ENCODE results near the gene SESN3. TPM values are rescaled to one million over a fixed set of nuclear protein-coding genes. Genes with fewer than 3 reads are reported as not detected.

SESN3 gene
- total and polyA plus RNA-seq, 11 donors = 1.0 to 26.5 (median 5.6) TPM

DNA sequence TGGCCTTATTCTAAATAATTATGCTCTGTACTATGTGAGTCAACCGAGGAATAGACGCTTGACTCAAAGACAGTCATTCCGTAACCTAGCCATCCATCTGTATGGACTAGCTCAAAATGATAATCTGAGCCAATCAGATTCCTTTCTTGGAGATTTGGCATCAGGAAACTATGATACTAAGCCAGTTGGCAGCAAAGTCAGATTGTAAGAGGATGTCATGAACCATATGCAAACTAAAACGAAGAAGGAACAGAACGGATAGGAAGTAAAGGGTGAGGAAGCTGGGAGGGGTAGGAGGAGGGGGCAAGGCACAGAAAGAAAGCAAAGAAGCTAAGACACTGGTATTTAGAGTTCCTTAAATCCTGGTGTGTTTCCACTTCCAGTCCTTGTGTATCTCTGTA, 10.7 kb upstream of the SESN3 start:
- ATAC-seq (peak in 3 of 4 donors; percentile 50 to 65 (median 62)), DNase-seq (no peak)
- Histone ChIP-seq H3K36me3 (no peaks in the 10 kb centered on the region), H3K27ac (peak overlapping the region in 5 of 12 donors; percentile 3 to 67 (median 18)), H3K9me3 (no peaks in the 10 kb centered on the region), H3K27me3 (no peaks in the 10 kb centered on the region), H3K4me3 (peak overlapping the region in 4 of 12 donors; percentile 16 to 31 (median 22)), H3K4me1 (peaks cover 0 to 19% (median 0%) of the 10 kb centered on the region in 12 donors)
- intact Hi-C loops (cut with DNase I) = no loop called here
- WGBS, 4 donors = 57 to 68% (median 62%) methylated on average over 5 of the region's 5 CpGs
- TF ChIP-seq, protein P1, sequence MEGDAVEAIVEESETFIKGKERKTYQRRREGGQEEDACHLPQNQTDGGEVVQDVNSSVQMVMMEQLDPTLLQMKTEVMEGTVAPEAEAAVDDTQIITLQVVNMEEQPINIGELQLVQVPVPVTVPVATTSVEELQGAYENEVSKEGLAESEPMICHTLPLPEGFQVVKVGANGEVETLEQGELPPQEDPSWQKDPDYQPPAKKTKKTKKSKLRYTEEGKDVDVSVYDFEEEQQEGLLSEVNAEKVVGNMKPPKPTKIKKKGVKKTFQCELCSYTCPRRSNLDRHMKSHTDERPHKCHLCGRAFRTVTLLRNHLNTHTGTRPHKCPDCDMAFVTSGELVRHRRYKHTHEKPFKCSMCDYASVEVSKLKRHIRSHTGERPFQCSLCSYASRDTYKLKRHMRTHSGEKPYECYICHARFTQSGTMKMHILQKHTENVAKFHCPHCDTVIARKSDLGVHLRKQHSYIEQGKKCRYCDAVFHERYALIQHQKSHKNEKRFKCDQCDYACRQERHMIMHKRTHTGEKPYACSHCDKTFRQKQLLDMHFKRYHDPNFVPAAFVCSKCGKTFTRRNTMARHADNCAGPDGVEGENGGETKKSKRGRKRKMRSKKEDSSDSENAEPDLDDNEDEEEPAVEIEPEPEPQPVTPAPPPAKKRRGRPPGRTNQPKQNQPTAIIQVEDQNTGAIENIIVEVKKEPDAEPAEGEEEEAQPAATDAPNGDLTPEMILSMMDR (IDR thresholded peaks at IDR 0.05) = no peak
- TF ChIP-seq POLR2A (IDR thresholded peaks at IDR 0.05) = no peak

DNA sequence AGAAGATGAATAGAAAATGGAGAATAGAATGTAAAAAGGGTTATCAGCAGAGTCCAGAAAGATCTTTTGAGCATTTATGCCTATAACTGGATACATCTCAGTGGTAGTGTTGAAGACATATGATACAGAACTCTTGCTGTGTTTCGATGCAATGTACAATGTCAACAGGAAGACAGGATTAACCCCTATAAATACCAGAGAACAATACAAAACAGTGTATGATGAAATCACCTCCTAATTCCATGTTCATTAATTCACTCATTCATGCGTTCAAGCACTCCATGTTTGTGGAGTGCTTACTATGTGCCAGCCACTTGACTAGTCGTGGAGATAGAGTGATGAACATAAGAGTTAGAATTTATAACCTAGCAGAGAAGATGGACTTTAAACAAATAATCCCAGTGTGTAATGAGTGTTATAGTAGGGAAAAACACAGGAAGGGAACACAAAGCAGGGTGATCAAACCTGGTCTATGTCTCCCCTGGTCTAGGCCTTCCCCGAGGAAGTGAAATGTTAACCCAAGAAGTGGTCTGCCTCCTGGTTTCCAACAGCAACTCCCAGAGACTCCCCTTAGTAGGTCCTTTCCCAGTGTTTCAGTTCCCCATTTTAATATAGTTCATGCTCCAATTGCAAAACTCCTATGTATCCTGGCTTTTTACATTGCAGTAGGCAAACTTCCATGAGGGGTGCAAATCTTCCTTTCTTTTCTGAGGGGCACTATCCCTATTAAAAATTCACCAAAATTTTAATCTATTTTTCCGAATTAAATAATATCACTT, 9.1 kb upstream of the SESN3 start:
- no peak for ATAC-seq

DNA sequence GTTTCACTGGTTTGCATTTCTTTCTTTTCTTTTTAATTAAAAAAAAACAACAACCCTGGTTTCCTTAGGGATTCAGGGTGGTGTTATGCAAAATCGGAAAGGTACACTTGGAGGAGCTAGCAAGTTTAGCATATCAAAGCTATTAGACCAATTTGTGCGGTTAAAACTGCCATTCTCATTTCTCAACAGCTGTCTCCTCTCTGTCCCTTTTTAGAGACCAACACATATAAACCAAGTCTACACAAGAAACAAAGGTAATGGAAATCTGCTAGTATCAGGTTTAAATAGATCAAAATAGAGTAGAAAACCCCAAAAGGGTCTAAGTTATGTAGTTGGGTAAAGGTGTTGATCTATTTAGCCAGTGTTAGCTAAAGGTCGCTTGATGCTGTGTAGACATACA, 1.7 kb upstream of the SESN3 start:
- intact Hi-C loops (cut with DNase I) = loop anchor here in 8 of 10 donors (5.0 to 10.0 kb wide), 6 partner anchors 80 to 475 kb away; partner anchors contain the start of gene SRSF8 (in 1 of the 8)

More for the DNA sequence above, 9.1 kb upstream of the SESN3 start:
- H3K27me3 ChIP-seq = no peaks in the 10 kb centered on the region
- no peaks in the 10 kb centered on the region for H3K9me3 ChIP-seq
- DNase-seq = no peak
- no peak overlapping the region for H3K27ac ChIP-seq
- TF ChIP-seq, protein P1 (IDR thresholded peaks at IDR 0.05) = no peak
- no peak for TF ChIP-seq POLR2A (IDR thresholded peaks at IDR 0.05)
- H3K4me1 ChIP-seq = peaks cover 0 to 19% (median 0%) of the 10 kb centered on the region in 12 donors
- intact Hi-C loops (cut with DNase I) = loop anchor here in 3 of 10 donors (10.0 kb wide), 3 partner anchors 95 to 465 kb away; partner anchors contain the start of gene SRSF8 (in 1 of the 3)
- WGBS, 4 donors = 81 to 86% (median 85%) methylated on average over 5 of the region's 5 CpGs
- no peak overlapping the region for H3K4me3 ChIP-seq
- H3K36me3 ChIP-seq = no peaks in the 10 kb centered on the region

More for the DNA sequence above, 1.7 kb upstream of the SESN3 start:
- 61 to 68% (median 64%) methylated on average over 3 of the region's 3 CpGs for WGBS, 4 donors
- DNase-seq = no peak
- H3K27me3 ChIP-seq = no peaks in the 10 kb centered on the region
- no peaks in the 10 kb centered on the region for H3K36me3 ChIP-seq
- peak overlapping the region in 11 of 12 donors; percentile 28 to 93 (median 80) for H3K4me3 ChIP-seq
- peaks cover 0 to 36% (median 9%) of the 10 kb centered on the region in 12 donors for H3K4me1 ChIP-seq
- peak overlapping the region; percentile 36 to 90 (median 81) for H3K27ac ChIP-seq
- no peak for ATAC-seq
- H3K9me3 ChIP-seq = no peaks in the 10 kb centered on the region
- no peak for TF ChIP-seq POLR2A (IDR thresholded peaks at IDR 0.05)
- TF ChIP-seq, protein P1 (IDR thresholded peaks at IDR 0.05) = no peak
